SU-DHL-6 (cell line): ENCODE data around the gene SIDT2.
"Not testable (repeated sequence)": the region's sequence is repeated elsewhere in the genome, so short reads cannot be mapped to it uniquely, and the experiment has no call there.

Experiments used
- H2AFZ ChIP-seq: fragments of 200-600 bp; sonication (generic); 2 replicates; pipeline ENCODE4 v1.6.1; 2014; ENCODE audit warnings: low read depth, mild to moderate bottlenecking, moderate library complexity, mixed read lengths, antibody characterized with exemption, low read length; ENCODE audit not compliant: severe bottlenecking
- H3F3A ChIP-seq: fragments of 200-600 bp; shearing (Covaris generic); 2 replicates; pipeline ENCODE4 v1.6.0; 2016; ENCODE audit warnings: antibody characterized with exemption, mild to moderate bottlenecking; ENCODE audit not compliant: insufficient read depth
- H3K27ac ChIP-seq: fragments of 200-600 bp; sonication (generic); 2 replicates; pipeline ENCODE4 v1.5.1; 2016; ENCODE audit warnings: low read depth, mild to moderate bottlenecking, low read length, moderate library complexity, mixed read lengths
- H3K27me3 ChIP-seq: fragments of 200-600 bp; sonication (generic), shearing (Covaris generic); 2 replicates; pipeline ENCODE4 v1.6.0; 2014; ENCODE audit warnings: mild to moderate bottlenecking, low read length
- H3K36me3 ChIP-seq: fragments of 200-600 bp; sonication (generic); 2 replicates; pipeline ENCODE4 v1.6.1; 2014; ENCODE audit warnings: mild to moderate bottlenecking, low read length, mixed read lengths
- H3K4me2 ChIP-seq: fragments of 300-600, 200-600 bp; shearing (Covaris generic), sonication (generic); 2 replicates; pipeline ENCODE4 v1.6.0; 2014; ENCODE audit warnings: low read length, low read depth, mild to moderate bottlenecking; ENCODE audit not compliant: poor library complexity, severe bottlenecking
- H3K4me3 ChIP-seq: fragments of 200-600 bp; sonication (generic); 2 replicates; pipeline ENCODE4 v1.5.1; 2014; ENCODE audit warnings: antibody characterized with exemption, low read length, mild to moderate bottlenecking, mixed read lengths; ENCODE audit not compliant: insufficient read depth, poor library complexity, severe bottlenecking
- H3K79me2 ChIP-seq: fragments of 200-600 bp; sonication (generic); 2 replicates; pipeline ENCODE4 v1.6.1; 2014; ENCODE audit warnings: mild to moderate bottlenecking, low read length, moderate library complexity; ENCODE audit not compliant: insufficient read depth
- H3K9ac ChIP-seq: fragments of 200-600 bp; sonication (generic); 2 replicates; pipeline ENCODE4 v1.7.0; 2014; ENCODE audit warnings: mild to moderate bottlenecking, low read length
- H3K9me2 ChIP-seq: fragments of 200-600 bp; sonication (generic); replicated peaks from 2 replicates; pipeline ENCODE4 v1.6.1; 2014; ENCODE audit warnings: low read length; ENCODE audit not compliant: insufficient read depth
- H3K9me3 ChIP-seq: fragments of 200-600 bp; sonication (generic); 2 replicates; pipeline ENCODE4 v1.6.1; 2014; ENCODE audit warnings: low read length, mixed read lengths; ENCODE audit not compliant: insufficient read depth
- H4K20me1 ChIP-seq: fragments of 200-600 bp; sonication (generic); 2 replicates; pipeline ENCODE4 v1.6.1; 2014; ENCODE audit warnings: low read depth, mild to moderate bottlenecking, antibody characterized with exemption, low read length, moderate library complexity, mixed read lengths
- CTCF ChIP-seq: fragments of 200-600 bp; sonication (generic); IDR thresholded peaks from one replicate; pipeline ENCODE4 v1.5.1; 2017; ENCODE audit warnings: antibody characterized with exemption, mild to moderate bottlenecking, low read length, moderate library complexity; ENCODE audit not compliant: insufficient read depth, poor library complexity, severe bottlenecking
- EZH2phosphoT487 ChIP-seq: fragments of 200-600 bp; sonication (generic), shearing (Covaris generic); conservative IDR thresholded peaks from 2 replicates; pipeline ENCODE4 v1.6.1; 2018; ENCODE audit warnings: mild to moderate bottlenecking, antibody characterized with exemption, low read length, moderate library complexity, mixed read lengths

SIDT2 gene

GRCh38 chr11:117205211-117205818, 26.8 kb downstream of the SIDT2 start:
- Histone ChIP-seq H3K4me2 (no peak overlapping the region), H3K27me3 (no peaks in the 10 kb centered on the region), H3K9me2 (no peaks in the 10 kb centered on the region), H2AFZ (no peak overlapping the region), H3K9ac (no peak overlapping the region), H3K9me3 (no peaks in the 10 kb centered on the region), H3K79me2 (no peaks in the 10 kb centered on the region), H4K20me1 (no peaks in the 10 kb centered on the region), H3K27ac (no peak overlapping the region), H3K36me3 (no peaks in the 10 kb centered on the region), H3F3A (no peaks in the 10 kb centered on the region), H3K4me3 (no peak overlapping the region)
- no peak for TF ChIP-seq EZH2phosphoT487
- TF ChIP-seq CTCF: no peak

GRCh38 chr11:117206111-117206510, 27.6 kb downstream of the SIDT2 start:
- not testable (repeated sequence) for H3K9ac ChIP-seq, H4K20me1 ChIP-seq, H3K9me2 ChIP-seq, H3K27ac ChIP-seq, H3K79me2 ChIP-seq, H3F3A ChIP-seq, H2AFZ ChIP-seq, H3K4me3 ChIP-seq, H3K36me3 ChIP-seq, H3K4me2 ChIP-seq, H3K9me3 ChIP-seq, H3K27me3 ChIP-seq

- H3K27me3 ChIP-seq, H2AFZ ChIP-seq, H3K9me2 ChIP-seq, H3K27ac ChIP-seq, H3K36me3 ChIP-seq, H3K4me3 ChIP-seq, H3K9ac ChIP-seq, H3K79me2 ChIP-seq, H3F3A ChIP-seq, H3K9me3 ChIP-seq, H4K20me1 ChIP-seq, H3K4me2 ChIP-seq: not testable (repeated sequence)
Observed at GRCh38 chr11:117206859-117207258, 28.3 kb downstream of the SIDT2 start.

- H3K27ac ChIP-seq, H3K27me3 ChIP-seq, H4K20me1 ChIP-seq, H3K4me2 ChIP-seq, H3K36me3 ChIP-seq, H3K79me2 ChIP-seq, H3K9ac ChIP-seq, H2AFZ ChIP-seq, H3K9me2 ChIP-seq, H3K9me3 ChIP-seq, H3K4me3 ChIP-seq, H3F3A ChIP-seq: not testable (repeated sequence)
Observed at GRCh38 chr11:117207481-117207880, 28.9 kb downstream of the SIDT2 start.

- H4K20me1 ChIP-seq, H3F3A ChIP-seq, H2AFZ ChIP-seq, H3K27me3 ChIP-seq, H3K9me2 ChIP-seq, H3K79me2 ChIP-seq, H3K27ac ChIP-seq, H3K9ac ChIP-seq, H3K4me3 ChIP-seq, H3K9me3 ChIP-seq, H3K4me2 ChIP-seq, H3K36me3 ChIP-seq: not testable (repeated sequence)
Observed at GRCh38 chr11:117208710-117209109, 30.2 kb downstream of the SIDT2 start.

- not testable (repeated sequence) for H3K4me2 ChIP-seq, H3F3A ChIP-seq, H3K27ac ChIP-seq, H3K36me3 ChIP-seq, H3K4me3 ChIP-seq, H4K20me1 ChIP-seq, H3K9ac ChIP-seq, H3K9me2 ChIP-seq, H3K79me2 ChIP-seq, H2AFZ ChIP-seq, H3K27me3 ChIP-seq, H3K9me3 ChIP-seq
Observed at GRCh38 chr11:117209351-117210125, 31.0 kb downstream of the SIDT2 start.
